ENCODE results near the gene CDH11. TPM values are rescaled to one million over a fixed set of nuclear protein-coding genes. Genes with fewer than 3 reads are reported as not detected.

Gene CDH11
- total RNA-seq, 4 donors from 2014 or later: 13.0 to 37.7 (median 27.8) TPM

DNA sequence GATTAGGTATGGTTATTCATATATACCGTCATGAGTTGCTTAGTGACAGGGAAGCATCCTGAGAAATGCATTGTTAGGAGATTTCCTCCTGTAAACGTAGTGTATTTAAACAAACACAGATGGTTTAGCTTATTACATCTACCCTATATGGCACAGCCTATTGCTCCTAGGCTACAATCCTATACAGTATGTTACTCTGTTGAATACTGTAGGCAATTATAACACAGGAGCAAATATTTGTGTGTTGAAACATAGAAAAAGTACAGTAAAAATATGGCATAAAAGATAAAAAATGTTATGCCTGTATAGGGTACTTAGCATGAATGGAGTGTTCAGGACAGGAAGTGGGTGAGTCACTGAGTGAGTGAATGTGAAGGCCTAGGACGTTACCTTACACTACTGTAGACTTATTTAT is 157.7 kb downstream of the CDH11 start:
- Histone ChIP-seq H3K36me3 (no peaks in the 10 kb centered on the region), H3K4me3 (replicated peaks in 1 of 3) (no peak overlapping the region), H3K4me1 (no peaks in the 10 kb centered on the region), H3K9me3 (no peaks in the 10 kb centered on the region), H3K27me3 (no peaks in the 10 kb centered on the region), H3K27ac (no peak overlapping the region)
- WGBS, 2 donors: 76 to 80% methylated on average over 3 of the region's 3 CpGs
- TF ChIP-seq, protein P1, sequence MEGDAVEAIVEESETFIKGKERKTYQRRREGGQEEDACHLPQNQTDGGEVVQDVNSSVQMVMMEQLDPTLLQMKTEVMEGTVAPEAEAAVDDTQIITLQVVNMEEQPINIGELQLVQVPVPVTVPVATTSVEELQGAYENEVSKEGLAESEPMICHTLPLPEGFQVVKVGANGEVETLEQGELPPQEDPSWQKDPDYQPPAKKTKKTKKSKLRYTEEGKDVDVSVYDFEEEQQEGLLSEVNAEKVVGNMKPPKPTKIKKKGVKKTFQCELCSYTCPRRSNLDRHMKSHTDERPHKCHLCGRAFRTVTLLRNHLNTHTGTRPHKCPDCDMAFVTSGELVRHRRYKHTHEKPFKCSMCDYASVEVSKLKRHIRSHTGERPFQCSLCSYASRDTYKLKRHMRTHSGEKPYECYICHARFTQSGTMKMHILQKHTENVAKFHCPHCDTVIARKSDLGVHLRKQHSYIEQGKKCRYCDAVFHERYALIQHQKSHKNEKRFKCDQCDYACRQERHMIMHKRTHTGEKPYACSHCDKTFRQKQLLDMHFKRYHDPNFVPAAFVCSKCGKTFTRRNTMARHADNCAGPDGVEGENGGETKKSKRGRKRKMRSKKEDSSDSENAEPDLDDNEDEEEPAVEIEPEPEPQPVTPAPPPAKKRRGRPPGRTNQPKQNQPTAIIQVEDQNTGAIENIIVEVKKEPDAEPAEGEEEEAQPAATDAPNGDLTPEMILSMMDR (IDR thresholded peaks at IDR 0.05): no peak
- no peak for TF ChIP-seq POLR2A (IDR thresholded peaks at IDR 0.05)
- no peak for DNase-seq
- intact Hi-C loops (cut with DNase I): no loop called here

GRCh38 chr16:64962786-64963185 is 159.1 kb downstream of the CDH11 start:
- no peak for TF ChIP-seq POLR2A (IDR thresholded peaks at IDR 0.05)
- TF ChIP-seq, protein P1 (IDR thresholded peaks at IDR 0.05): no peak
- DNase-seq: no peak
- H3K4me3 ChIP-seq (replicated peaks in 1 of 3): no peak overlapping the region
- 68 to 81% methylated on average over 2 of the region's 2 CpGs for WGBS, 2 donors
- H3K27me3 ChIP-seq: no peaks in the 10 kb centered on the region
- intact Hi-C loops (cut with DNase I): no loop called here
- H3K27ac ChIP-seq: no peak overlapping the region
- H3K36me3 ChIP-seq: no peaks in the 10 kb centered on the region
- no peaks in the 10 kb centered on the region for H3K4me1 ChIP-seq
- no peaks in the 10 kb centered on the region for H3K9me3 ChIP-seq

- H3K4me1 ChIP-seq: no peaks in the 10 kb centered on the region
- H3K4me3 ChIP-seq (replicated peaks in 1 of 3): no peak overlapping the region
- H3K9me3 ChIP-seq: no peaks in the 10 kb centered on the region
- intact Hi-C loops (cut with DNase I): no loop called here
- 75 to 78% methylated on average over 3 of the region's 3 CpGs for WGBS, 2 donors
- TF ChIP-seq POLR2A (IDR thresholded peaks at IDR 0.05): no peak
- TF ChIP-seq, protein P1 (IDR thresholded peaks at IDR 0.05): no peak
- H3K27ac ChIP-seq: no peak overlapping the region
- no peak for DNase-seq
- no peaks in the 10 kb centered on the region for H3K36me3 ChIP-seq
- no peaks in the 10 kb centered on the region for H3K27me3 ChIP-seq
Observed at GRCh38 chr16:64957246-64957645, 164.6 kb downstream of the CDH11 start.

DNA sequence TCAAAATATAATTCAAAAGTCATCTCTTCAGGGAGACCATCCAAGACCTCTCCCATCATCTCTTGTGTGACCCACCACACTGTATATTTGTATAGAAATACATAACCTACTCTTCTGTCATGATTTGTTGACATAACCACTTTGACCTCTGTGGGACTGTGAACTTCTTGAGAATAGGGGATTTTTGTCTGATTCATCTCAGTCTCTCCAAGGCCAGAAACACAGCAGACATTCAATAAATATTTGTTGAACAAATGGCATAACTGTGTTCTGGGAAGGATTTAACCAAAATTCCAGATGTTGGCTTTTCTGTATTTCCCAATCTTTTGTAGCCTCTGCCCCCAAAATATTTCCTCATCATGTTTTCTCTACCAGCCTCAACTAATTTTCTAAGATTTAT is 169.7 kb downstream of the CDH11 start:
- Histone ChIP-seq H3K27me3 (no peaks in the 10 kb centered on the region), H3K9me3 (no peaks in the 10 kb centered on the region), H3K4me3 (replicated peaks in 1 of 3) (no peak overlapping the region), H3K4me1 (no peaks in the 10 kb centered on the region), H3K27ac (no peak overlapping the region), H3K36me3 (no peaks in the 10 kb centered on the region)
- no peak for DNase-seq
- TF ChIP-seq, protein P1 (IDR thresholded peaks at IDR 0.05): no peak
- TF ChIP-seq POLR2A (IDR thresholded peaks at IDR 0.05): no peak
- intact Hi-C loops (cut with DNase I): no loop called here

DNA sequence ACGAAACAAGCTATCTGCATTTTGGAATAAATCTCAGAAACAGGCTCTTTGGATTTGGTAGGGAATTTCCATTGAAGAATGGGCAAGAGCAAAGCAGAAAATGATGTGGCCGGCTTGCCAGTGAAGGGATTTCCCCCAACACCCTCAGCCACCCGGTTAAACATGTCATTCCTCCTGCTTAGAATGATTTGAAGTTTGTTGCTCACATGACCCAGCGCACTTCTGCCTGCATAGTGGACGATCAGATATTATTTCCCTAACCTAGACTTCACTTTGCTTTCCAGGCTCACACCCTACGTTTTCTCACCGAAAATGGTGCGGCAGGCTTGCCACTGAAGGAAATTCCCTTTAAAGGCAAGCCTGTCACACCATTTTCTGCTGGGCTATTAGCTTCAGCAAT is 170.7 kb downstream of the CDH11 start:
- Histone ChIP-seq H3K36me3 (no peaks in the 10 kb centered on the region), H3K27me3 (no peaks in the 10 kb centered on the region), H3K4me3 (replicated peaks in 1 of 3) (no peak overlapping the region), H3K4me1 (no peaks in the 10 kb centered on the region), H3K9me3 (no peaks in the 10 kb centered on the region), H3K27ac (no peak overlapping the region)
- 91 to 92% methylated on average over 8 of the region's 8 CpGs for WGBS, 2 donors
- TF ChIP-seq, protein P1 (IDR thresholded peaks at IDR 0.05): no peak
- no peak for TF ChIP-seq POLR2A (IDR thresholded peaks at IDR 0.05)
- intact Hi-C loops (cut with DNase I): no loop called here
- DNase-seq: no peak

Measured in thyroid gland (tissue), 4 donors.